Neutrophil (primary cell): ENCODE data around the gene ACADM.
"Not testable (repeated sequence)": the region's sequence is repeated elsewhere in the genome, so short reads cannot be mapped to it uniquely, and the experiment has no call there.

Experiments used
- H3K27ac ChIP-seq: fragments of 200-600 bp; sonication (generic); 2 replicates; pipeline ENCODE4 v1.5.1; 2016; ENCODE audit warnings: mild to moderate bottlenecking, moderate library complexity
- H3K27me3 ChIP-seq: fragments of 200-600 bp; sonication (generic); 2 replicates; pipeline ENCODE4 v1.6.0; 2016; ENCODE audit warnings: mild to moderate bottlenecking
- H3K36me3 ChIP-seq: fragments of 200-600 bp; sonication (generic); 2 replicates; pipeline ENCODE4 v1.5.1; 2017
- H3K4me1 ChIP-seq, 2 experiments: fragments of 200-600 bp in 1 of 2; sonication (generic) in 1 of 2; 1 replicate in 1 of 2; 2 replicates in 1 of 2; pipeline versions ENCODE4 v1.5.1 to v1.6.1; 2013 to 2016; ENCODE audit warnings: low read depth in 1 of 2, low read length in 1 of 2, mild to moderate bottlenecking in 1 of 2, moderate library complexity in 1 of 2; ENCODE audit not compliant: control insufficient read depth in 1 of 2, insufficient read depth in 1 of 2
- H3K4me3 ChIP-seq, 2 experiments: fragments of 200-600 bp in 1 of 2; sonication (generic) in 1 of 2; 1 replicate in 1 of 2; 2 replicates in 1 of 2; pipeline ENCODE4 v1.5.1; 2013 to 2016; ENCODE audit warnings: low read depth in 1 of 2, low read length in 1 of 2, mild to moderate bottlenecking in 1 of 2, moderate library complexity in 1 of 2
- H3K9me3 ChIP-seq: fragments of 200-600 bp; sonication (generic); 2 replicates; pipeline ENCODE4 v1.5.1; 2016
- TF ChIP-seq, protein P1 (sequence below): fragments of 200-600 bp; sonication (generic); IDR thresholded peaks from 2 replicates; pipeline ENCODE4 v1.5.1; 2016; ENCODE audit warnings: antibody characterized with exemption

ACADM gene

DNA sequence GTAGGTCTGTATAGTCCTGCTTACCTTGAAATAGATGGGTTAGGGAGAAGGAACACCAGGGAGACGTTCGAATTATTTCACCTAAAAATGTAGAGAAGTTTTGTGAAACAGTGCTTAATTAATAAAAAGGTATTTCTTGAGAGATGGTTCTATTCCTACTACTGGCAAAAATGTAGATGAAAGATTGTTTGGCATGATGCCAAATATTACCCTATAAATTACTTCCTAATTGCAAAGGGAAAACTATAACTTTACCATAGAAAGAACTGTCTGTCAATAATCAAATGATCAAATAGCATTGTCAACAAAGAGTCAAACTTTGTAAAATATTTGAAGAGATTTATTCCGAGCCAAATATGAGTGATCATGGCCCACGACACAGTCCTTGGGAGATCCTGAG, 4.2 kb upstream of the ACADM start:
- no peaks in the 10 kb centered on the region for H3K27me3 ChIP-seq
- TF ChIP-seq, protein P1, sequence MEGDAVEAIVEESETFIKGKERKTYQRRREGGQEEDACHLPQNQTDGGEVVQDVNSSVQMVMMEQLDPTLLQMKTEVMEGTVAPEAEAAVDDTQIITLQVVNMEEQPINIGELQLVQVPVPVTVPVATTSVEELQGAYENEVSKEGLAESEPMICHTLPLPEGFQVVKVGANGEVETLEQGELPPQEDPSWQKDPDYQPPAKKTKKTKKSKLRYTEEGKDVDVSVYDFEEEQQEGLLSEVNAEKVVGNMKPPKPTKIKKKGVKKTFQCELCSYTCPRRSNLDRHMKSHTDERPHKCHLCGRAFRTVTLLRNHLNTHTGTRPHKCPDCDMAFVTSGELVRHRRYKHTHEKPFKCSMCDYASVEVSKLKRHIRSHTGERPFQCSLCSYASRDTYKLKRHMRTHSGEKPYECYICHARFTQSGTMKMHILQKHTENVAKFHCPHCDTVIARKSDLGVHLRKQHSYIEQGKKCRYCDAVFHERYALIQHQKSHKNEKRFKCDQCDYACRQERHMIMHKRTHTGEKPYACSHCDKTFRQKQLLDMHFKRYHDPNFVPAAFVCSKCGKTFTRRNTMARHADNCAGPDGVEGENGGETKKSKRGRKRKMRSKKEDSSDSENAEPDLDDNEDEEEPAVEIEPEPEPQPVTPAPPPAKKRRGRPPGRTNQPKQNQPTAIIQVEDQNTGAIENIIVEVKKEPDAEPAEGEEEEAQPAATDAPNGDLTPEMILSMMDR, result no peak
- no peaks in the 10 kb centered on the region for H3K9me3 ChIP-seq
- no peak overlapping the region for H3K4me3 ChIP-seq
- no peak overlapping the region for H3K27ac ChIP-seq
- H3K4me1 ChIP-seq, result peaks cover 9 to 11% of the 10 kb centered on the region in 2 experiments
- no peaks in the 10 kb centered on the region for H3K36me3 ChIP-seq

DNA sequence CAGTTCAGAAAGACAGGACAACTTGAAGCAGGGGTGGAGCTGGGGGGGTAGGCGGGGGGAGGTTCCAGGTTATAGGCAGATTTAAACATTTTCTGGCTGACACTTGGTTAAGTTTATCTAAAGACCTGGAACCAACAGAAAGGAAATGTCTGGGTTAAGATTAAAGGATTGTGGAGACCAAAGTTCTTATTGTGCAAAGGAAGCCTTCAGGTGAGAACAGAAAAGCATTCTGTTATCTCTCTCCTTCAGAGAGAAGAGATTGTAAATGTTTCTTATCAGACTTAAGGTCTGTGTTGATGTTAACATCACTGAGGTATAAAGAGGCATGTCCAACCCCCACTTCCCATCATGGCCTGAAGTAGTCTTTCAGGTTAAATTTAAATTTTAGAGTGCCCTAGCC, 3.7 kb upstream of the ACADM start:
- TF ChIP-seq, protein P1, result no peak
- H3K27ac ChIP-seq, result no peak overlapping the region
- H3K27me3 ChIP-seq, result no peaks in the 10 kb centered on the region
- H3K4me1 ChIP-seq, result peaks cover 14 to 16% of the 10 kb centered on the region in 2 experiments
- H3K4me3 ChIP-seq, result no peak overlapping the region
- no peaks in the 10 kb centered on the region for H3K36me3 ChIP-seq
- no peaks in the 10 kb centered on the region for H3K9me3 ChIP-seq

DNA sequence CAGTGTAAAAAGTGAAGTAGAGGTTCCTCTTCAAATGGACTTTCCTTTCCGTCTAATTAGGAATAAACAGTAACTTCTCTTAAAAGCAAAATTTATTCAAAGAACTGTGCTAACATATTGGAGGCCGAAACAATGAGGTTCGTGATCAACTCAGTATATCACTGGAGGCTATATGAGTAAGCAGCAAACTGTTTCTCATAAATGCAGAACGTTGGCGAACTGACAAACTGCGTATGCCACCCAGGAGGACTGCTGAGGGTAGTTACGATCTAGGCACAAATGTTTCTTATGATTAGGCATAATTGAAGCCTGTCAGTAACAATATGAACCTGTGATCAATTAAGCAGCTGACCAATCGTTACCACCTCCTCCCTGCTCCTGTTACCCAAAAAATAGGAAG, 2.3 kb upstream of the ACADM start:
- H3K27ac ChIP-seq, H3K27me3 ChIP-seq, H3K9me3 ChIP-seq, H3K4me3 ChIP-seq, H3K36me3 ChIP-seq: not testable (repeated sequence)
- peaks cover 19% of the 10 kb centered on the region in 2 experiments for H3K4me1 ChIP-seq

GRCh38 chr1:75722966-75723365, 1.5 kb upstream of the ACADM start:
- Histone ChIP-seq H3K27me3 (no peaks in the 10 kb centered on the region), H3K4me1 (peaks cover 19% of the 10 kb centered on the region in 2 experiments), H3K27ac (no peak overlapping the region), H3K4me3 (no peak overlapping the region), H3K9me3 (no peaks in the 10 kb centered on the region), H3K36me3 (no peaks in the 10 kb centered on the region)
- TF ChIP-seq, protein P1, result no peak

- Histone ChIP-seq H3K9me3 (no peaks in the 10 kb centered on the region), H3K27me3 (no peaks in the 10 kb centered on the region), H3K36me3 (no peaks in the 10 kb centered on the region), H3K27ac (peak overlapping the region; percentile 83), H3K4me3 (peak overlapping the region; percentile 71 to 88), H3K4me1 (peaks cover 19% of the 10 kb centered on the region in 2 experiments)
- TF ChIP-seq, protein P1, result no peak
These were observed 479 bp upstream of the ACADM start for GRCh38 chr1:75723989-75724471.

- Histone ChIP-seq H3K27ac (no peak overlapping the region), H3K9me3 (no peaks in the 10 kb centered on the region), H3K27me3 (no peaks in the 10 kb centered on the region), H3K4me3 (peak overlapping the region; percentile 71 to 88), H3K4me1 (peaks cover 19% of the 10 kb centered on the region in 2 experiments), H3K36me3 (no peaks in the 10 kb centered on the region)
- TF ChIP-seq, protein P1, result no peak
These were observed 757 bp downstream of the ACADM start for GRCh38 chr1:75725266-75725665.
